ENCODE measurements around the gene AOC1.
A peak's percentile ranks its signal among the peaks of the same experiment; 100 is the strongest.

The AOC1 gene

DNA sequence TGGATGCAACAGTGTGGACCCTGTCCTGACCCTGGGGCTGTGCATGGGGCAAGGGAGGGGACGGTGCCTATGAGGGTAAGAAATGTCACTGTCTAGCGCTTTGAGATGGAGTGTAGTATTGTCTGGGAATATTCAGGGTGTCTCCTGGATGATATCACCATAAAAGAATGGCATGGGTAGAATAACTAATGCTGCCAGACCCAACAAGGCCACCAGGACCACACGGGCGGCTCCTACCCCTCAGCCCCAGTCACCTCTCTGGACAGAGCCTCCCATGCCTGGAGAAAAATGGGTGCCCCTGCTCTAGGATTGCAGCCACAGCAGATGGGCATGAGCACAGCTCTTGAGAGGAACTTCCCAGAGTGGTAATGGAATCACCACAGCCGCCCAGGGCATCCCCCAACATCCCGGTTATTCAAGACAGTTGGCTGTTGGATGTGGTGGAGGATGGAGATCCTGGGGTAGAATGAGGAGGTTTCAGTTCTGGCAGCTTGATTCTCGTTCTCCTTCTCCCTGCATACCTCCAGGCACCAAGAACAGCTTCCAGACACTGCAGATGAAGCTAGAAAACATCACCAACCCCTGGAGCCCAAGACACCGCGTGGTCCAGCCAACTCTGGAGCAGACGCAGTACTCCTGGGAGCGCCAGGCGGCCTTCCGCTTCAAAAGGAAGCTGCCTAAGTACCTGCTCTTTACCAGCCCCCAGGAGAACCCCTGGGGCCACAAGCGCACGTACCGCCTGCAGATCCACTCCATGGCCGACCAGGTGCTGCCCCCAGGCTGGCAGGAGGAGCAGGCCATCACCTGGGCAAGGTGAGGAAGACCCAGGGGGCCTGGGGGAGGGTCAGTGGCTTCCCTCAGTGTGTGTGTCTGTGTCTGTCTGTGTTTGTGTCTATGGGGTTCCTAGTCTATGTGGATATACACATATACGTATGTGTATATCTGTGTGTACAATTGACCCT is 6.2 kb downstream of the AOC1 start:
- no peak for DNase-seq

DNA sequence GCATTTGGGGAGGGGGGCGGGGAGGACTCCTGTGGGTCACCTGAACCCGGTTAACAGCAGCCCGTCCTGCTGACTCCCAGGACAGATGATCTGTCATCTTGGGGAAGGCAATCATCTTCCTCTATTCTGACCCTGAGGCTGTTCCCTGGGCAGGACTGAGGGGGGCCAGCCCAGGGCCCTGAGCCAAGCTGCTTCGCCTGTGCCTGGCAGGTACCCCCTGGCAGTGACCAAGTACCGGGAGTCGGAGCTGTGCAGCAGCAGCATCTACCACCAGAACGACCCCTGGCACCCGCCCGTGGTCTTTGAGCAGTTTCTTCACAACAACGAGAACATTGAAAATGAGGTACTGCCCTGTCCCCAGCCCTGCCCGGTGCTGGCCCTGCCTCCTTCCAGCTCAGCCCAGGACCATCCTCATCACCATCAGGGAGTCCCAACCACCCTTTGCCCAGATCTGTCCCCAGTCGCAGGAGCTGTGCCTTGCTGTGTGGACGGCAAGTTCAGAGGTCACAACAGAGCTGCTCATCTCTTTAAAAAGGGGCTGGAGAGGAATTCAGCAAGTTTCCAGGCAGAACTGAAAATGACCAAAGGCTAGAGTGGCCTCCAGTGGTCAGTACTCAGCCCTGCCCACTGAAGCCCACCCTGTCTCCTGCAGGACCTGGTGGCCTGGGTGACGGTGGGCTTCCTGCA is 8.1 kb downstream of the AOC1 start:
- no peak for DNase-seq

DNA sequence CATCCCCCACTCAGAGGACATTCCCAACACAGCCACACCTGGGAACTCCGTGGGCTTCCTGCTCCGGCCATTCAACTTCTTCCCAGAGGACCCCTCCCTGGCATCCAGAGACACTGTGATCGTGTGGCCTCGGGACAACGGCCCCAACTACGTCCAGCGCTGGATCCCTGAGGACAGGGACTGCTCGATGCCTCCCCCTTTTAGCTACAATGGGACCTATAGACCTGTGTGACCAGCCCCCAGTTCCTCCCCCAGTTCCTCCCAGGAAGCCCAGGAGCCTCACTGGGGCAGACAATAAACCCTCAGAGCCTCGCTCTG is 8.6 kb downstream of the AOC1 start:
- DNase-seq: no peak

DNA sequence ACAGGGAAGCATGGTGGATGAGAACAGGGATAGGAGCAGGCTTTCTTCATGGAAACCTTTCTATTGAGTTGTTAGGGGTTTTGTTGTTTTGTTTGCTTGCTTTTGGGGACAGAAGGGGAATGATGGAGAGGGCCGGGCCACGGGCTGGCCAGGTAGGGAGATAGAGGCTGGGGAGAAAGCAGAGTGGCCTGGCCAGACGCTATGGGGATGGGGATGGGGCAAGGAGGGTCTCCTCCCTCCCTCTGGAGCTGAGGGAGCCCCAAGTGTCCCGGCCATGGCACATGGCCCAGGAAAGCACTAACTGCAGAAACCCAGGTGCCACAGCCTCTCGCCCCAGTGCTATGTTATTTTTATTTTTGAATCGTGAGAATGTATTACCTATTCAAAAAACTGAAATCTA is 10.0 kb downstream of the AOC1 start:
- DNase-seq: no peak

DNA sequence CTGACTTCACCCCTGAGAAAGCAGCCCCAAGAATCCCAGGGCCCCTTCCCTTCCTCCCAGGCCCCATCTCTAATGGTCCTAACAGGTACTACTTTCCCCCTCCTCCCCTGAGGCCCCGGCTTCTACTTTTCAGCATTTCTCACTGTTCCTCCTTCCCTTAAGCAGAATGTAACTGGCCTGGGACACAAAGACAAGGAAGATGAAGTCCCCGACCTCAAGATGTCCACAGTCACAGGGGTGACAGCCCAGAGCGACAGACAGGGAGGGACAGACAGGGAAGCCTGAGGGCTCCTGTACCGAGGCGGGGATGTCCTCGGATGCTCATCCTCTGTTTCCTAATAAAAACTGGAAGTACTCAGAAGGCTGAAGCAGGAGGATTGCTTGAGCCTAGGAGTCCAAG is 11.6 kb downstream of the AOC1 start:
- DNase-seq: no peak

DNA sequence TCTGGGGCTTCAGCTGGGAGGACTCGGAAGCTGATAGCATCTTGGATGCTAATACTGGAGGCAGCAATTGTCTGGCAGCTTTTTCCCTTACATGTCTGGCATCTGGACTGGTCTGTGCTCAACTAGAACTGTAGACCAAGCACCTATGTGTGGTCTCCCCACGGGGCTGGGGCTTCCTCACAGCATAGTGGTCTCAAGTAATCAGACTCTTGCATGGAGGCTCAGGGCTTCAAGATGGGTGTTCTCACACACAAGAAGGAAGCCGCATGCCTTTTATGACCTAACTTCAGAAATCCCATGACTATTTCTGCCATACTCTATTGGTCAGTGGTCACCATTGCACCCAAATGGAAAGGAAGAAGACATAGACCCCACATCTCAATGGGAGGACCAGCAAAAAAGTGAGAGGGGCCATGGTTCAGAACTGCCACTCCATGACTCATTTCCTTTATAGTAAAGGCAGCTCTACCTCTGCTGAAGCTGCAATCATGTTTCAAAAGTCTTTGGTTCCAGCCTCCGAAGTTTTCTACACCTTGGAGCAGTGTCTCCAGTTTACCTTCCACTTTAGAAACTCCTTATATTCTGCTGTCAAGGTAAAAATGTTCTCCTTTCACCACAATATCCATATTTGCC is 14.7 kb downstream of the AOC1 start:
- no peak for DNase-seq

DNA sequence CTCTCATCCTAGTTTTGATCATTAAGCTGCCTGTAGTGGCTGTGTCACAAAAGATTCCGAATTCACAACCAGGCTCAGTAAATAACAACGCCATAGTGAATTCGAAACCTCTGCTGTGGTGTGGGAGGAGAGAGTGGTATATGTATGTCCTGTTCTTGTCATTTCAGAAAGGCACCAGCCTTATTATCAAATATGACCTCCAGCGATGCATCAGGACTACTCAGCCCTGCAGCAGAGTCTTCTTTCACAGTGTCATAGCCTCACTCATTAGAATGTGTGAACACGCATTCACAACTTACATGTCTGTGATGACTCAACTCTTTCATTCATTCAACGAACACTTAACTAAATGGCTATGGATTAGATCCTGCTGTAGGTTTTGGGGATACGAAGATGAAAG is 15.3 kb downstream of the AOC1 start:
- no peak for DNase-seq

DNA sequence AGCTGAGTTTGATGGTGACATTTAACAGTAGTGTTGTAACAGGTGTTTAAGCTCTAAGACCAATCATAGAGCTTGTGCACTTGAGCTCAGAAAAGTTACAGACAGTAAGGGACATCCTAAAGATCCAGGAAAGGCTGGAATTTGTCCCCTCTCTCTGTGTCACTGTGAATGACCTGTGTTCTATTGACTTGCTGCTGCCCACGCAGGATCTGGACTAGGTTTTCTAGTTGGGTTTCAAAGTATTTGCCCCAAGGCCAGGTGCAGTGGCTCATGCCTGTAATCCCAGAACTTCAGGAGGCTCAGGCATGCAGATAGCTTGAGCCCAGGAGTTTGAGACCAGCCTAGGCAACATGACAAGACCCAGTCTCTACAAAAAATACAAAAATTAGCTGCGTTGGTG is 17.1 kb downstream of the AOC1 start:
- no peak for DNase-seq

DNA sequence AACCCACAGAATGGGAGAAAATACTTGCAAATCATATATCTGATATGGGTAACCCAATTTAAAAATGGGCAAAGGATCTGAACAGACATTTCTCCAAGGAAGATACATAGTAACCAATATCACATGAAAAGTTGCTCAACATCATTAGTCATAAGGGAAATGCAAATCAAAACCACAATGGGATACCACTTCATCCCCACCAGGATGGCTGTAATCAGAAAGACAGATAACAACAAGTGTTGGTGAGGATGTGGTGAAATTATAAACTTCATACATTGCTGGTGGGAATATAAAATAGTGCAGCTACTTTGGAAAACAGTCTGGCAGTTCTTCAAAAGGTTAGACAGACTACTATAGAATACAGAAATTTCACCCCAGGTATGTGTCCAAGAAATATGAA is 19.3 kb downstream of the AOC1 start:
- no peak for DNase-seq

DNA sequence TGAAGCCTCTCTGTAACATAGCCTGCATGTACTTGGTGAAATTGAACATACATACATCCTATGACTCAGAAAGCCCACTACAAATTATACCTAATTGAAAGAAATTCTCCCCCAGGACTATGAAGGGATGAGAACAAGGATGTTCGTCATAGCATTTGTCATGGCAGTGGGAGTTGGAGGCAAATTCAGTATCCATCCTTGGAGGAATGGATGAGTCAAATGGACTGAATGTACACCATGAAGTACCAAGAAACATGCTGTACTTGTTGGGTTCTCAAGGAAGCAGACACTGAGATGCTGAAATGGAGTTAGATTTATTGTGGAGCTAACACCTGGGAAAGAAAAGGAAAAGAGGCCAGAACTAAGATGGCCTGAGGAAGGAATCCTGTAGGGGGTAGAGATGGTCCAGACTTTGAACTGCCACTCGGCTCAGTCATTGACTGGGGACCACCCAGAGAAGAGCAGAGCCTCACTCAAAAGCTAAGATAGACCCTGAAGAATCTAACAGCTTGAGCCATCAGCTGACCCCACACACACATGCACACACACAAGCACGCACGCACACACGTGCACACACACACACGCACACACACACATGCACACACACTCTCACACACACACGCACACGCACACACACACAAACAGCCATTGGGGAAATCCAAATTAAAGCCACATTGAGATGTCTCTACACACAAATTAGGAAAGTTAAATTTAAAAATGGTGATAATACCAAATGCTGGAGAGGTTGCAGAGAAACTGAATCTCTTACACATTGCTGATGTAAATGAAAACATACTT is 22.3 kb downstream of the AOC1 start:
- no peak for DNase-seq

DNA sequence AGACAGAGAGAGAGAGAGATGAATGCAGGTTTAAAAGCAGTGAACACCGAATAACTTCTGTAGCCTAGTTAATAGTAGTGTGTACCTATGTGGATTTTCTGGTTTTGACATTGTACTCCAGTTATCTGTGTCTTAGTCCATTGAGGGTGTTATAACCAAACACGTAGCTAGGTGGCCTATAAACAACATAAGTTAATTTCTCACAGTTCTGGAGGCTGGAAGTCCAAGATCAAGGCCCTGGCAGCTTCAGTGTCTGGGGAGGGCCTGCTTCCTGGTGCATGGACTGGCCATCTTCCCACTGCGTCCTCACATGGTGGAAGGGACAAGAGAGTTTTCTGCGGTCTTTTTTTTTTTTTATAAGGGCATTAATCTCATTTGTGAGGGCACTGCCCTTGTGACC is 23.5 kb downstream of the AOC1 start:
- no peak for DNase-seq

DNA sequence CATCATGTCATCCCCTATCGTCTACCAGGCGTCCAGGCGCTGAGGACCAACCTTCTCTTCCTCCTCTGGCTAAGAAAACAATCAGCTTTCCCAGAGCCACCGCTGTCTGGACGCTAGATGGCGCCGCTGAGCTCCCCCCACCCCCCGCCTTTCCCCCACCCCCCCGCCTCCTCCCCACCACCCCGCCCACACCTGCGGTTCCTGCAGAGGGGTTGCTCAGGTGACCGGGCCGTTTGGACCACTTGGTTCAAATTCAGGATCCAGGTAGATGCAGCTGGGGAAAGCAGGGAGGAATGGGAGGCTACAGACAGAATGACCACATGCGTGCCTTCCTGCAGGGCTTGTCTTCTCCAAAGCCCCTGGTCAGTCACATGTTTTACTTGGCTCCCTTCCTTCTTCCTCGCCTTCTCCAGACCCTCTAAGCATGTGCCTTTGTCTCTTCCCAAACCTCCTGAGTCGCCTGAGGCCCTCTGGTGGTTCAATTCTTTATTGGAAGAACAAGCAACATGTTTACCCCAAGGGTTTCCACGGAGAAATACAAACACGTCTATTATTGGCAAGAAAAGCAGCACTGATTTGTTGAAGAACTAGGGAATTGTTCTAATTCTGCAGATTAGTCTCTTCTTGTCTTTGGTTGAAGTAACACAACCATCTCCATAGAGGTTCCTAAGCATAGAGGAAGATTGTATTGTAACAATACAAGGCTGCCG is 24.7 kb downstream of the AOC1 start:
- peak; percentile 36 for DNase-seq

DNA sequence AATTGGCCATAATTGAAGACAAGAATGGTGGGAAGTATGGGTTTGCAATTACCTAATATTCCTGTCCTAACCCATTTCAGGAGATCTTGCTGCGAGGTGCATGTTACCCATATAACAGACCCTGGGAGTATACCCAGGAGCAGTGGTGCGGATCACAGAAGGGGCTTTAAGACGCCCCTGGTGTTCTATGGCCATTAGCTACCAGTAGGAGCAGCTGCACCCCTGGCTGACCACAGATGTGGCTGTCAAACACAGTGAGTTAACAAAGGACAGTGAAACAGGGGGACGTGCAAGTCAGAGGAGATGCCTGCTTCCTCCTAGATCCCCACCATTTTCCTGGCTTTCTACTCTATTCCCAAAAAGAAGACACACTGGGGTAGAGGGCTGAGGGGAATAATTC is 25.2 kb downstream of the AOC1 start:
- DNase-seq: no peak

DNA sequence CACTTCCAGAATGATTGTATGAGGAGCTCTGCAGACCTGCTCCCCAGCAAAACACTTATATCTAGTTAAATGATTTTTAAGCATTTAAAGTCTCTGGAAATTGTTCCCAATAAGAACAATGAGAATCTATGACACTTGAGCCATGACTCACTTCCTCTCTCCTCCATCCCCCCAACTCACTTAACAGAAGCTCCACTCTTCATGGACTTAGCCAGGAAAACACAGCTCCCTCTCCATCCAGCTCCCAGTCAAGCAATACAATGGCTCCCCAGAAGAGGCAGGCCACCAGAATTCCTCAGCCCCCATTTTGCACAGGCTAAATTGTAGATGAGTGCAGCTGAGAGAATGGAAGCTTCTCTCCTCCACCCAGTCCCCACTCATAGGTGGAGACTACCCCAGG is 27.0 kb downstream of the AOC1 start:
- DNase-seq: no peak

DNA sequence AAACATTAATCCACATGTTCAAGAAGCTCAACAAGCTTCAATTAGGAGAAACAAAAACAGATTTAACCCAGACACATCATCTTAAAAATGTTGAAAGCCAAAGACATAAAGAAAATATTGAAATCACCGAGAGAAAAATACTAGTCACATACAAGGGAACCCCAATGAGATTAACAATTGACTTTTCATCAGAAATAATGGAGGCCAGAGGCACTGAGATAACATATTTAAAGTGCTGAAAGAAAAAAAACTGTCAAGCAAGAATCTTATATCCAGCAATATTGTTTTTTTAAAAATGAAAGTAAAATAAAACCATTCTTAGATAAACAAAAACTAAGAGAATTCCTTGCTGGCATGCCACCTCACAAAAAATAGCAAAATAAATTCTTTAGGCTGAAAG is 28.9 kb downstream of the AOC1 start:
- no peak for DNase-seq

DNA sequence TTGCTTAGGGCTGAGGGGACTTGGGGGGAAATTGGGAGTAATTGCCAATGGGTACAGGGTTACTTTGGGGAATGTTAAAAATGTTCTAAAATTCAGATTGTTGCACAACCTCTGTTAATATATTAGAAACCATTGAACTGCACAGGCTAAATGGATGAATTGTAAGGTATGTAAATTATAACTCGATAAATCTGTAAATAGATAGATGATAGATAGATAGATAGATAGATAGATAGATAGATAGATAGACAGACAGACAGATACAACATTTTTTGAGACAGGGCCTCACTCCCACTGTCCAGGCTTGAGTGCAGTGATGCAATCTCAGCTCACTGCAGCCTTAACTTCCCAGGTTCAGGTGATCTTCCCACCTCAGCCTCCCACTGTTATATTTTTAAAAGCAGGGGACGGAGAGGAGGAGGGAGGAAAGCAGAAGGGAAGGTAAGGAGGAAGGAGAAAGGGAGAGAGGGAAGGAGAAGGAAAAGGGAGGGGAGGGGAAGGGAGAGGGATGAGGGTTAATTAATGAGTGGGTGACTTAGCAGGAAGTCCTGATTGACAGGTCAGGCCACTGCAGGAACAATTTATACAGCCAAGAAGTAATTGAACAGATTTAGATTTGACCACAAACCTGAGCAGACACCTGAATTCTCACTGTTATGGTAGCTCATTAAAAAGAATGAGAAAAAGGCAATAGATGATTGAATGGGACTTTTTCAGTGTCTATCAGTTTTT is 38.7 kb downstream of the AOC1 start:
- no peak for DNase-seq

DNA sequence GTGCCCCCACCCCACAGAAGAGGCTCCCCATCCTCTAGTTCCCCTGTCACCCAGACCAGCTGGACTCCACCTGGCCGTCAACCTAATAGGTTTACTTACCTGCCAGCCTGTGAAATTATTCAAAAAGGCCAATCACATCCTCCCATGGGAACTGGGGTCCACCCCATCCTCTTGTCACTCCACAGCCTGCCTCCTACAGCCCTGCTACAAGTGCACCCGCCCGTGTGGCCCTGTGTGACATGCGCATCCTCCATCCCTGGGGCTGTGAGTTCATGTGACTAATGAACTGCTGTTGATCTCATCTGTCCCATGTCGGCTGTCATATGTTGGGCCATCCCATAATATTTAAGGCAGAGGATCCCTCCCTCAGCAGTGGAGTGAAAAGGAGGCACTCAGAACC is 39.4 kb downstream of the AOC1 start:
- DNase-seq: no peak

DNA sequence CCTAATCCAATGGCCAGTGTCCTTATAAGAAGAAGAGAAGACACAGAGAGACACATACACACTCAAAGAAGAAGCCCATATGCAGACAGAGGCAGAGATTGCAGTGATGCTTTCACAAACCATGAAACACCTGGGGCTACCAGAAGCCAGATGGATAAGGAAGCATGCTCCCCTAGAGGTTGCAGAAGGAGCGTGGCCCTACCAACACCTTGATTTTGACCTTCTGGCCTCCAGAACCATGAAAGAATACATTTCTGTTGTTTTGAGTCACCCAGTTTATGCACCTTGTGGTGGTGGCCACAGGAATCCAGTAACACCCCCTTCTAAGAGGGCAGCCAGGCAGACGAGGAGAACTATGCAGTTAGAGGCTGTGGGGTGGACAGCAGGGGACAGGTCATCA is 43.5 kb downstream of the AOC1 start:
- DNase-seq: no peak

DNA sequence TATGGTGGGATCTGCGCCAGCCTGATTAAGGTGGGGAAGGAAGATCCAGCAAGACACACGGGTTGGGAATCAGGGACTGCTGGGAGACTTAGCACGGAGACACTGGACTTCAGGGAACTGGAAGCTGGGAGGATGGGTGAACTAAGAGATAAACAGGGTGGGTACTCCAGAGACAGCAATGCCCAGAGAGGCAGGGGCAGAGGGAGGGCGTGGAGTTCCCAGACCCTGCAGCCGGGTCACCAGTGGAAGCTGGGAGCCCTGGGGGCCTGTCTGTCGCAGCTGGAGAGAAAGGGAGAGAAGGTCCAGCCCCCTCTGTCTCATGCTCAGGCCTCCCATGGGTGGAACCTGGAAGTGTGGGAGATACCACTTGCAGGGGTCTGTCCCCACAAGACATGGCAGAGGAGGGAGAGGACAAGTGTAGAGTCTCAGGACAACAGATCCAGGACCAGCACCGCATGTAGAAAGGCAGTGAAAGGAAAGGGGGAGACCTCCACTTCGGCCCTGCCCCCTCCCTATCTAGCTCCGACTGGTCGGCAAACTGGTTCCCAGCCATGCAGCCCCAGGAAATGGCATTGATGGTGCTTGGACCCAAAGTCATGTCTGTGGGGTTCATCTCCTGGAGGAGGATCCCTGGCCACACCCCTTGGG is 44.4 kb downstream of the AOC1 start:
- no peak for DNase-seq

DNA sequence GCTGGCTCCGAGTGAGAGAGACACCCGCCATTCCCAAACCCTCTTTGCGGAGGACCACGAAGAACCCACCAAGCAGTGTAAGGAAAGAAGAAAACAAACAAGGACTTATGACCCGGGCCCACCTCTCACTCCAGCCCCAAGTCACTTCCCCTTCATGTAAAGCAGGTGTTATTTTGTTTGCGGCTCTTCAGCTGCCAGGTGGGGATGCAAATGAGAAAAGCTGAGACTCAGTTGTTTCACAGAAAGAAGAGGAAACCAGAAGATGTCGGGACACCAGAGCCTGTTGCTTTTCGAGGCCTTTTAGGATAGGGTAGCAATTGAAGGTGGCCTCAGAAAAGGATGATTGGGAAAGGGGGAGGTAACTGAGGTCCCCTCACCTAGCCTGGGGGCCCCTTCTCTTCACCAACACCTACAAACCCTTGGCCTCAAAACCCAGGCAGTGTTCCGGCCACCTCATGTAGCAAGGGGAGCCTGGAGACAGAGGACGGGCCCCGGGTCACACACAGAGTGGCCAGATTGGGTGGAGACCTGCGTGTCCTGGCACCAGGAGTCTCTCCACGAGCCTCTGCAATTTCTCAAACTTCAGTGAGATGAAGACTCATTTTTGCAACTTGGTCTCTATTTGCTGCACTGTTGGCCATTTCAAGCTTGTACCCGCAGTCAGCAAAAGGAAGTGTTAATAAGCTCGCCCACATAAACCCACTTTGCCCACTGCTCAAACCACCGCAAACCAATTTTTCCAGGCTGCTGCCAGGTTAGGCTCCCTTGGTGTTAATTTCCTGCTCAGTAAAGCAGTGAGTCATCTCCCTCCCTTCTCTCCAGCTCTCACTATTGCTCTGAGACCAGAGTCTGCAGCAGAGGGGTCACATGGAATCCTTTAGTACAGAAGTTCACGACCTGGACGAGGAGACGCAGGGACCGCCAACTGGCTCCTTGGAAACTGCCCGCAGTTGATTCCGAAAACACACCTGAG is 45.5 kb downstream of the AOC1 start:
- no peak for DNase-seq
